Spleen (tissue), 11 donors: ENCODE results near the gene INO80. TPM values are rescaled to one million over a fixed set of nuclear protein-coding genes. Genes with fewer than 3 reads are reported as not detected.

Source experiments
- DNase-seq: peaks from one replicate; pipeline ENCODE4 v3.0.0-alpha.2; 2020
- H3K27ac ChIP-seq, 8 donors: fragments of 200-600 bp; sonication (generic) in 7 of 8; 1 replicate in 4 of 8; 2 replicates in 4 of 8; pipeline versions ENCODE4 v1.5.0 to v1.8.0; 2016 to 2021; ENCODE audit warnings: inconsistent platforms in 4 of 8, mild to moderate bottlenecking in 4 of 8, moderate library complexity in 1 of 8
- H3K27me3 ChIP-seq, 7 donors: fragments of 200-600 bp; sonication (generic) in 6 of 7; replicated peaks in 1 of 7; 1 replicate in 4 of 7; 2 replicates in 3 of 7; pipeline versions ENCODE4 v1.5.0 to v1.8.0; 2016 to 2021; ENCODE audit warnings: inconsistent platforms in 3 of 7, mild to moderate bottlenecking in 1 of 7
- H3K36me3 ChIP-seq, 6 donors: fragments of 200-600 bp; sonication (generic) in 5 of 6; 1 replicate in 4 of 6; 2 replicates in 2 of 6; pipeline versions ENCODE4 v1.5.0 to v1.8.0; 2016 to 2021; ENCODE audit warnings: inconsistent platforms in 2 of 6
- H3K4me1 ChIP-seq, 6 donors: fragments of 200-600 bp; sonication (generic) in 5 of 6; 1 replicate in 3 of 6; 2 replicates in 3 of 6; pipeline versions ENCODE4 v1.5.0 to v1.8.0; 2016 to 2021; ENCODE audit warnings: inconsistent platforms in 3 of 6
- H3K4me3 ChIP-seq, 8 donors: fragments of 200-600 bp; sonication (generic) in 7 of 8; 1 replicate in 4 of 8; 2 replicates in 4 of 8; pipeline versions ENCODE4 v1.5.0 to v1.8.0; 2016 to 2021; ENCODE audit warnings: inconsistent platforms in 4 of 8, mild to moderate bottlenecking in 4 of 8, moderate library complexity in 2 of 8
- H3K9me3 ChIP-seq, 8 donors: fragments of 200-600 bp; sonication (generic) in 7 of 8; 1 replicate in 4 of 8; 2 replicates in 4 of 8; pipeline versions ENCODE4 v1.5.0 to v1.8.0; 2016 to 2021; ENCODE audit warnings: inconsistent platforms in 4 of 8
- POLR2A ChIP-seq, 3 donors: fragments of 450-650 bp; IDR thresholded peaks; one replicate each; pipeline ENCODE4 v1.5.1; 2017; ENCODE audit warnings: antibody characterized with exemption in 3 of 3, mild to moderate bottlenecking in 1 of 3
- POLR2AphosphoS5 ChIP-seq, 3 donors: sonication (generic); formaldehyde crosslinking; IDR thresholded peaks; one replicate each; pipeline ENCODE4 v1.5.1; 2017; ENCODE audit warnings: antibody characterized with exemption in 3 of 3
- WGBS, 5 donors: extraction: QIAGEN DNeasy Blood & Tissue Kit in 3 of 5; methylation state at CpG; one replicate each; pipeline versions ENCODE4 v1.1.5 to v1.1.7; 2013 to 2018; 5-methylcytosine and 5-hydroxymethylcytosine counted together
- intact Hi-C: fragments of 100-400 bp; cut with DNase I; formaldehyde crosslinking; loops from one replicate; pipeline ENCODE4 v1.15.0; 2023; ENCODE audit warnings: low total_unique reads
- polyA plus RNA-seq, 3 donors: library from polyadenylated mRNA; stranded (reverse); fragments of 200-250 nt; gene quantifications; one replicate each; pipeline ENCODE4 v1.2.1, GENCODE V29; 2013
- total RNA-seq, 7 donors: library from RNA; depleted of rRNA in 3 of 7; stranded (reverse); fragments of >200 nt in 3 of 7; fragmentation: NEBNext Ultra II Directional in 4 of 7; extraction: Animal tissue kit (Norgen Biotek cat#: 25700) in 4 of 7; gene quantifications; one replicate each; pipeline versions ENCODE4 v1.1.0 to v1.2.1, GENCODE V29; 2016 to 2021
- TF ChIP-seq, protein P1 (sequence below), 11 experiments: fragments of 200-600 bp in 7 of 11; fragments of 450-650 bp in 4 of 11; sonication (generic) in 4 of 11; IDR thresholded peaks in 8 of 11; conservative IDR thresholded peaks in 3 of 11; 1 replicate in 7 of 11; 2 replicates in 4 of 11; pipeline versions ENCODE4 v1.4.0 to v1.8.0; 2016 to 2021; ENCODE audit warnings: antibody characterized with exemption in 11 of 11, inconsistent platforms in 4 of 11, mild to moderate bottlenecking in 1 of 11
- donor health status: healthy with polysubstance abuse.
- donor health status: DM: no; HTN: no; CAD: no; lungs with moderate emphysema.
- donor health status: DM: no; HTN: no; CAD: no.
- donor health status: Bipolar disorder and iron deficiency.
- donor health status: healthy.
- donor health status: DM: no; HTN: no; CAD: no.
- donor health status: DM: yes; HTN: yes; CAD: no.

The INO80 gene
- total and polyA plus RNA-seq, 10 donors: 5.2 to 39.4 (median 25.9) TPM

- Histone ChIP-seq H3K4me1 (peaks cover 0 to 16% (median 2%) of the 10 kb centered on the region in 6 donors), H3K9me3 (no peaks in the 10 kb centered on the region), H3K27ac (peak overlapping the region in 1 of 8 donors; percentile 36), H3K27me3 (no peaks in the 10 kb centered on the region), H3K4me3 (no peak overlapping the region), H3K36me3 (peaks cover 0 to 70% (median 12%) of the 10 kb centered on the region in 6 donors)
- TF ChIP-seq POLR2AphosphoS5 (IDR thresholded peaks at IDR 0.05) (no peak), POLR2A (IDR thresholded peaks at IDR 0.05) (no peak)
- TF ChIP-seq, protein P1, sequence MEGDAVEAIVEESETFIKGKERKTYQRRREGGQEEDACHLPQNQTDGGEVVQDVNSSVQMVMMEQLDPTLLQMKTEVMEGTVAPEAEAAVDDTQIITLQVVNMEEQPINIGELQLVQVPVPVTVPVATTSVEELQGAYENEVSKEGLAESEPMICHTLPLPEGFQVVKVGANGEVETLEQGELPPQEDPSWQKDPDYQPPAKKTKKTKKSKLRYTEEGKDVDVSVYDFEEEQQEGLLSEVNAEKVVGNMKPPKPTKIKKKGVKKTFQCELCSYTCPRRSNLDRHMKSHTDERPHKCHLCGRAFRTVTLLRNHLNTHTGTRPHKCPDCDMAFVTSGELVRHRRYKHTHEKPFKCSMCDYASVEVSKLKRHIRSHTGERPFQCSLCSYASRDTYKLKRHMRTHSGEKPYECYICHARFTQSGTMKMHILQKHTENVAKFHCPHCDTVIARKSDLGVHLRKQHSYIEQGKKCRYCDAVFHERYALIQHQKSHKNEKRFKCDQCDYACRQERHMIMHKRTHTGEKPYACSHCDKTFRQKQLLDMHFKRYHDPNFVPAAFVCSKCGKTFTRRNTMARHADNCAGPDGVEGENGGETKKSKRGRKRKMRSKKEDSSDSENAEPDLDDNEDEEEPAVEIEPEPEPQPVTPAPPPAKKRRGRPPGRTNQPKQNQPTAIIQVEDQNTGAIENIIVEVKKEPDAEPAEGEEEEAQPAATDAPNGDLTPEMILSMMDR (IDR thresholded peaks at IDR 0.05 in 8 of 11, conservative IDR thresholded peaks at IDR 0.05 in 3 of 11): no peak
- intact Hi-C loops: no loop called here
- DNase-seq: no peak
- 64 to 88% (median 79%) methylated on average over 5 of the region's 5 CpGs for WGBS, 5 donors
Measured at GRCh38 chr15:41031232-41032078, 84.6 kb downstream of the INO80 start.

DNA sequence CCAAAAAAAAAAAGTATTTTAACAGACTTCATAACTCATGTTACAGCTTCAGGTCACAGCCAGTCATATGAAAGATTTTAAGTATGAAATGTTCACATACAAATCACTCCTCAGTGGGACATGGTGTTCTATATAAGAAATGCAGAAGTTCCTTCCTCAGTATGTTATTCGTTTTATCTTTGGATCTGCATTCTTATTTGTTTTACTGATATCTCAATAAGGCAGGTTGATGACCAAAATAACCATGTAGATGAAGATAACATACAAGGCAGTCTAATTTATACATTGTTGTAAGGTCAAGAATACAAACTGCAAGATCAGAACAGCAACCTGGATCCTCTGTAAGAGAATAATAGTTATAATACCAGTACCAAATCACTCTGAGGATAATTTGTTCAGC is 87.2 kb downstream of the INO80 start:
- intact Hi-C loops: no loop called here
- no peaks in the 10 kb centered on the region for H3K9me3 ChIP-seq
- no peak for TF ChIP-seq POLR2A (IDR thresholded peaks at IDR 0.05)
- TF ChIP-seq POLR2AphosphoS5 (IDR thresholded peaks at IDR 0.05): no peak
- peaks cover 0 to 88% (median 23%) of the 10 kb centered on the region in 6 donors for H3K36me3 ChIP-seq
- no peak overlapping the region for H3K4me3 ChIP-seq
- H3K4me1 ChIP-seq: peaks cover 0 to 23% (median 2%) of the 10 kb centered on the region in 6 donors
- H3K27me3 ChIP-seq: no peaks in the 10 kb centered on the region
- no peak for DNase-seq
- no peak overlapping the region for H3K27ac ChIP-seq
- 43 to 70% (median 60%) methylated on average over 1 of the region's 1 CpG for WGBS, 5 donors

DNA sequence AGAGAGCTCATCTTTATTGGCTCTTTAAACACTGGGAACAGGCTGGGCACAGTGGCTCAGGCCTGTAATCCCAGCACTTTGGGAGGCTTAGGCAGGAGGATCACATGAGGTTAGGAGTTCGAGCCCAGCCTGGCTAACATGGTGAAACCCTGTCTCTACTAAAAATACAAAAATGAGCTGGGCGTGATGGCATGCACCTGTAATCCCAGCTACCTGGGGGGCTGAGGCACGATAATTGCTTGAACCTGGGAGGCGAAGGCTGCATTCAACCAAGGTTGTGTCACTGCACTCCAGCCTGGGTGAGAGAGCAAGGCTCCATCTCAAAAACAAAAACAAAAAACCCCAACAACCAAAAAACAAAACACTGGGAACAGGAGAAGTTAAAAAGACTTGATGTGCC is 90.7 kb downstream of the INO80 start:
- no peak for DNase-seq
- Histone ChIP-seq H3K4me3 (no peak overlapping the region), H3K27me3 (no peaks in the 10 kb centered on the region), H3K4me1 (peaks cover 0 to 13% (median 2%) of the 10 kb centered on the region in 6 donors), H3K27ac (peak overlapping the region in 1 of 8 donors; percentile 21), H3K9me3 (no peaks in the 10 kb centered on the region), H3K36me3 (peaks cover 0 to 94% (median 26%) of the 10 kb centered on the region in 6 donors)
- intact Hi-C loops: no loop called here
- TF ChIP-seq POLR2AphosphoS5 (IDR thresholded peaks at IDR 0.05) (no peak), POLR2A (IDR thresholded peaks at IDR 0.05) (no peak)
- TF ChIP-seq, protein P1 (IDR thresholded peaks at IDR 0.05 in 8 of 11, conservative IDR thresholded peaks at IDR 0.05 in 3 of 11): no peak
- 98 to 100% (median 98%) methylated on average over 4 of the region's 4 CpGs for WGBS, 5 donors

DNA sequence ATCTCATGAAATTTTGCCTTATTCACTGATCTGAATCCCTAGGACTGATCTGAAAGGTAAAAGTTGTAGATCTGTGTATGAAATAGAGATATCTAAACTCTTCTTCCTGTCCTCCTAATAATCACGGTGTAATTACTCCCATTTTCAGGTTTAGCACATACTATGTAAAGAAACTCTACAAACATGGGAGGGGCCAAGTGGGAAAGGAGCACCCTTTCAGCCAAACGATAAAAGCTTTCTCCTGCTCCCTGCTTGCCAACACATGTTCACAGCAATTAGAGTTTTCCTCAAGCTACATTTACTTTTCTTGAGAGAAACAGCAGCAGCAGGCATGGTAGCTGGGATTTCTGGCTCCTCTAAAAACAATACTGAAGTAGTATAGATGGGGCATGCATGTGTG is 91.2 kb downstream of the INO80 start:
- Histone ChIP-seq H3K36me3 (peaks cover 0 to 94% (median 28%) of the 10 kb centered on the region in 6 donors), H3K4me3 (no peak overlapping the region), H3K4me1 (peaks cover 0 to 13% (median 2%) of the 10 kb centered on the region in 6 donors), H3K27me3 (no peaks in the 10 kb centered on the region), H3K9me3 (no peaks in the 10 kb centered on the region), H3K27ac (peak overlapping the region in 3 of 8 donors; percentile 6 to 38 (median 21))
- 70 to 87% (median 82%) methylated on average over 2 of the region's 2 CpGs for WGBS, 5 donors
- intact Hi-C loops: loop anchor here (5.0 kb wide), 2 partner anchors 123 to 157 kb away; no protein-coding TSS in a partner anchor
- TF ChIP-seq POLR2A (IDR thresholded peaks at IDR 0.05) (no peak), POLR2AphosphoS5 (IDR thresholded peaks at IDR 0.05) (no peak)
- TF ChIP-seq, protein P1 (IDR thresholded peaks at IDR 0.05 in 8 of 11, conservative IDR thresholded peaks at IDR 0.05 in 3 of 11): no peak
- no peak for DNase-seq
